ENCODE data around the gene SIGLEC8. TPM values are rescaled to one million over a fixed set of nuclear protein-coding genes. Genes with fewer than 3 reads are reported as not detected.
"Not testable (repeated sequence)": the region's sequence is repeated elsewhere in the genome, so short reads cannot be mapped to it uniquely, and the experiment has no call there.

Gene SIGLEC8
- total RNA-seq, 2 donors from 2014 or later: 0.28 to 0.41 TPM

DNA sequence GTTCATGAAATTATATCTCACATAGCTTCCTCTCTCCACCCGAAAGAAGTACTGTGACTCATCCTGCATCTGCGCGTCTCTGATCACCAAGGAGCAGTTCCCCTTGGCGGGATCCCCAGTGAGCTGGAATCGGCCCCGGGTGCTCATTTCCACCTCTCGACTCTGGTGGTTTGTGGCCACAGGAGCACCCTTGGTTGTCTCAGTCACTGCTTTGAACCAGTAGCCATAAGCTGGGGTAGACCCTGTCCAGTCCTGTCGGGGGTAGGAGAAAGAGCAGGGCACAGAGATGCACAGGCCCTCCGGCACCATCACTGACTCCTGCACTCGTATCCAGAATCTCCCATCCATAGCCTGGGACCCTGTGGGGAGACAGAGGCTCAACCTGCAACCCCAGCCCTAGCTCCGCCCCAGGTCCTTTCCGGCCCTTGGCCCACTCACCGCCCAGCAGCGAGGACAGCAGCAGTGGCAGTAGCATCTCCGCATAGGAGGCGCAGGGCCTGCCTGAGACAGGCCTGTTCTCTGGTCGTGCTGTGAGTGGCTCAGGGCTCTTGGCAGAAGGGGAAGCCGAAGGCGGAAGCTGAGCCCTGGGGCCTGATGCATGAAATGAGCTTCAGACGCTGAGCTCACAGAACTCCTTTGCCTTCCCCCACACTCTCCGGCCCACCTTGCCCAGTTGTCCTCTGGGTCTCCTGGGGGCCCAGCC, 41.0 kb downstream of the SIGLEC8 start, which contains the start of gene SIGLEC10:
Gene SIGLEC10 (minus strand): TSS at position 536 of the 703 bp plus-strand sequence. CDS start 61 bp downstream, at position 475.
- Histone ChIP-seq H3K4me3 (peak within 1 kb of the TSS; percentile 14), H3K36me3 (no peaks in the 10 kb centered on the region), H3K9me3 (no peaks in the 10 kb centered on the region), H3K4me1 (ENCODE audit: control insufficient read depth in 1 of 2, low read depth in 2 of 2) (no peaks in the 10 kb centered on the region), H3K27ac (no peak within 1 kb of the TSS), H3K27me3 (replicated peaks; ENCODE audit: insufficient read depth) (no peaks in the 10 kb centered on the region)
- DNase-seq (ENCODE audit: low spot score) (no peak), ATAC-seq (ENCODE audit: insufficient number of reproducible peaks, low FRiP score, low read depth) (no peak)
- TF ChIP-seq, protein P1, sequence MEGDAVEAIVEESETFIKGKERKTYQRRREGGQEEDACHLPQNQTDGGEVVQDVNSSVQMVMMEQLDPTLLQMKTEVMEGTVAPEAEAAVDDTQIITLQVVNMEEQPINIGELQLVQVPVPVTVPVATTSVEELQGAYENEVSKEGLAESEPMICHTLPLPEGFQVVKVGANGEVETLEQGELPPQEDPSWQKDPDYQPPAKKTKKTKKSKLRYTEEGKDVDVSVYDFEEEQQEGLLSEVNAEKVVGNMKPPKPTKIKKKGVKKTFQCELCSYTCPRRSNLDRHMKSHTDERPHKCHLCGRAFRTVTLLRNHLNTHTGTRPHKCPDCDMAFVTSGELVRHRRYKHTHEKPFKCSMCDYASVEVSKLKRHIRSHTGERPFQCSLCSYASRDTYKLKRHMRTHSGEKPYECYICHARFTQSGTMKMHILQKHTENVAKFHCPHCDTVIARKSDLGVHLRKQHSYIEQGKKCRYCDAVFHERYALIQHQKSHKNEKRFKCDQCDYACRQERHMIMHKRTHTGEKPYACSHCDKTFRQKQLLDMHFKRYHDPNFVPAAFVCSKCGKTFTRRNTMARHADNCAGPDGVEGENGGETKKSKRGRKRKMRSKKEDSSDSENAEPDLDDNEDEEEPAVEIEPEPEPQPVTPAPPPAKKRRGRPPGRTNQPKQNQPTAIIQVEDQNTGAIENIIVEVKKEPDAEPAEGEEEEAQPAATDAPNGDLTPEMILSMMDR (IDR thresholded peaks at IDR 0.05): no peak

DNA sequence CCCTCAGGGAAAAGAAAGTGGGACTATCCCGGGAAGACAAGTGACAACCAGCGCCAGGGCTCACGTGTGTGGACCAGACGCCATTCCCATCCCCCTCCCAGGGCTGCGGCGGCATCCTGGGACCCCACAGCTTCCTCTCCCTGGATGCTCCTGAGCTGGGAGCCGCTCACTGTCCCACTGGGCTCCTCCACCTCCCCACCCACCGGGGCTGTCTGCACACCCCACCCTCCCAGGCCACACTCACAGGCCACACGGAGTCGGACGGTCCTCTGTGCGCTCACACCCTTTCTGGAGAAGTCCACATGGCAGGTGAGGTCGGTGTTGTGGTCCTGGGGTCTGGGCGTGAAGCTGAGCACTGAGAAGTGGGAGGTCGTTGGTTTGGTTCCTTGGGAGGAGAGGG, 41.8 kb downstream of the SIGLEC8 start:
- ATAC-seq (ENCODE audit: insufficient number of reproducible peaks, low FRiP score, low read depth); H3K4me1 ChIP-seq (ENCODE audit: control insufficient read depth in 1 of 2, low read depth in 2 of 2); H3K9me3 ChIP-seq; DNase-seq (ENCODE audit: low spot score); H3K27me3 ChIP-seq (replicated peaks; ENCODE audit: insufficient read depth); H3K36me3 ChIP-seq; H3K27ac ChIP-seq: not testable (repeated sequence)
- H3K4me3 ChIP-seq: peak overlapping the region; percentile 14

DNA sequence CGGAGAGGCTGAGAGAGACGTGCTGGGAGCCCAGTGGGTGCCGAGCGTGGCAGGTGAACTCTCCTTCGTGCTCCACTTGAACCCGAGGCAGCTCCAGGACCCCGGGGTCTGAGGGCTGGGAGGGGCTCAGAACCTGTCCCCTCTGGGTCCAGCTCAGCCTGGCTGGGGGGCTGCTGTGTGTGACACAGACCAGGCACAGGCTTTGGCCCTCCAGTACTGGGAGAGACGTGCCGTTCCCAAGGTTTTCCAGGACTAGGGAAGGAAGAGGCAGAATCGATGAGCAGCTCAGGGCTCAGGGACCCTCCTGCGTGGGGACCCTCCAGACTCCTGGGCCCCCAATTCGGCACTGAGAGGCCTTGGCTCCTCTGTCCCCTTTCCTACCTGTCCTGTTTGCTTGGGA, 43.1 kb downstream of the SIGLEC8 start:
- Histone ChIP-seq H3K27ac (no peak overlapping the region), H3K36me3 (no peaks in the 10 kb centered on the region), H3K4me3 (no peak overlapping the region), H3K4me1 (ENCODE audit: control insufficient read depth in 1 of 2, low read depth in 2 of 2) (no peaks in the 10 kb centered on the region), H3K9me3 (no peaks in the 10 kb centered on the region), H3K27me3 (replicated peaks; ENCODE audit: insufficient read depth) (no peaks in the 10 kb centered on the region)
- ATAC-seq (ENCODE audit: insufficient number of reproducible peaks, low FRiP score, low read depth) (no peak), DNase-seq (ENCODE audit: low spot score) (no peak)
- TF ChIP-seq, protein P1 (IDR thresholded peaks at IDR 0.05): no peak

DNA sequence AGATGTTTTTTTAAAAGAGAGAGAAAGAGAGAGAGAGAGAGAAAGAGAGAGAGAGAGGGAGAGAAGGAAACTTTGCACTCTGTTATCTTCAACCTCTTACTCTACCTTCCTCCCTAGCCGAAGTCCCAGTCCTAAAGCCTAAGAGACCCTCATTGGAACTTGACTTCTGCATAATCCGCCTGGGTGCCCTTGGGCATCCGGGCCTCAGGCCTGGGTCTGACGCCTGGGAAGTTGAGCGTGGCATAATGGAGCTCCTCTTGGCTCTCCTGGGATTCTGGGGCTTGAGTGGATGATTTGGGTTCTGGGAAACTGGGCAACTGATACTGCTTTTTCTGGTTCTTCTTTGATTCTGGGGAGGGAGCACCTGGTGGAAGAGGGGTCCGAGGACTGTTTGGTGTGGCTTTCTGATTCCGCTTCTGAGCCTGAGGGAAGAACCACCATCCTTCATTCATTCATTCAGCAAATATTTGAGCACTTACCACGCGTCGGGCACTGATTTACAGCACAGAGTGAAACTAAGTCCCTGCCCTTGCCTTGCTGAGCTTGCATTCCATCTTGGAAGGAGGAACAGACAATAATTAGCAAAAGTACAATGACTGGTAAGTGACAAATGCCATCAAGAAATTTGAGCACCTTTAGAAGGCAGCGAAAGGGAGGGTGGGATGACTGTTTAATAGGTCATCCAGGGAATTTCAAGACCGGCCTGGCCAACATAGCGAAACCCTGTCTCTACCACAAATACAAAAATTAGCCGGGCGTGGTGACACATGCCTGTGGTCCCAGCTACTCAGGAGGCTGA, 47.1 kb downstream of the SIGLEC8 start:
- ATAC-seq (ENCODE audit: insufficient number of reproducible peaks, low FRiP score, low read depth) (no peak), DNase-seq (ENCODE audit: low spot score) (no peak)
- Histone ChIP-seq H3K4me3 (no peak overlapping the region), H3K36me3 (no peaks in the 10 kb centered on the region), H3K27ac (no peak overlapping the region), H3K4me1 (ENCODE audit: control insufficient read depth in 1 of 2, low read depth in 2 of 2) (no peaks in the 10 kb centered on the region), H3K27me3 (replicated peaks; ENCODE audit: insufficient read depth) (no peaks in the 10 kb centered on the region), H3K9me3 (no peaks in the 10 kb centered on the region)
- TF ChIP-seq, protein P1 (IDR thresholded peaks at IDR 0.05): no peak

DNA sequence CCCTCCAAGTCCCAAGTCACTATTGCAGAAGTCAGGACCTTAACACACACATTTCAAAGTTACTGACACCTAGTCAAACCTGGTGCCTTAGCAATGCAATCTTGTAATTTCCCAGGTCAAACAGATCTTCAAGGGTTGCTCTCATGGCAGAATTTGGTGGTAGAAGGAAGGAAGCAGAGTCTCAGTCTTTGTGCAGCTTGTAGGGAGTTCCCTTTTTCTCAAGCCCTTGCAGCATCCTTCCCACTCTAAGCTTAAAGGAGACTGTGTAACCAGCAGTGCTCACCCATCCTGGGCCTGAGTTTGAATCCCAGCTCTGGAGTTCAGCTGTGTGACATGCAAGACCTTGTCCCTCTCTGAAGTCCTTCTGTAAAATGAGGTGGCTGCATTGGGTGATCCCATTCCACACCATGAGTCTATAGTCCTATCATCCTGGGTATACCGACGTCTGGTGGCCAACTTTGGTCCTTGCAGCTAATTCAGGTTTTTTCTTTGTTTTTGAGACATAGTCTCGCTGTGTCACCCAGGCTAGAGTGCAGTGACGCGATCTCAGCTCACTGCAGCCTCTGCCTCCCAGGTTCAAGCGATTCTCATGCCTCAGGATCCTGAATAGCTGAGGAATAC, 50.6 kb downstream of the SIGLEC8 start:
- H3K27ac ChIP-seq: no peak overlapping the region
- H3K36me3 ChIP-seq: no peaks in the 10 kb centered on the region
- DNase-seq (ENCODE audit: low spot score) (no peak), ATAC-seq (ENCODE audit: insufficient number of reproducible peaks, low FRiP score, low read depth) (no peak)
- no peaks in the 10 kb centered on the region for H3K27me3 ChIP-seq (replicated peaks; ENCODE audit: insufficient read depth)
- TF ChIP-seq, protein P1 (IDR thresholded peaks at IDR 0.05): peak; percentile 10
- peaks cover under 1% of the 10 kb centered on the region for H3K9me3 ChIP-seq
- no peaks in the 10 kb centered on the region for H3K4me1 ChIP-seq (ENCODE audit: control insufficient read depth in 1 of 2, low read depth in 2 of 2)
- no peak overlapping the region for H3K4me3 ChIP-seq
